GM12864 (cell line): ENCODE data around the gene SPATA24.

Experiments used
- DNase-seq: peaks from one replicate; pipeline ENCODE4 v3.0.0-alpha.2; 2011; ENCODE audit warnings: low read depth
- H3K4me3 ChIP-seq: 2 replicates; pipeline ENCODE4 v1.5.1; 2011; ENCODE audit warnings: mild to moderate bottlenecking, low read depth, low read length, control low read depth
- CTCF ChIP-seq: IDR thresholded peaks from 2 replicates; pipeline ENCODE4 v1.5.1; 2011; ENCODE audit warnings: low read depth, mild to moderate bottlenecking, moderate library complexity, low read length, control low read depth, inconsistent platforms; ENCODE audit errors: missing control alignments

The SPATA24 gene

GRCh38 chr5:139439013-139439903 lies 35.4 kb upstream of the SPATA24 start, which contains the start of gene DNAJC18:
Gene DNAJC18 (minus strand): TSS chr5:139439525. CDS start chr5:139439445, 80 bp downstream.
- H3K4me3 ChIP-seq, result peak within 1 kb of the TSS; percentile 73
- peak; percentile 62 for DNase-seq
- no peak for TF ChIP-seq CTCF

- no peak for TF ChIP-seq CTCF
- H3K4me3 ChIP-seq, result peak overlapping the region; percentile 73
- DNase-seq, result no peak
Observed at GRCh38 chr5:139438707-139439012, 34.8 kb upstream of the SPATA24 start.

GRCh38 chr5:139435676-139436075 lies 31.8 kb upstream of the SPATA24 start:
- no peak overlapping the region for H3K4me3 ChIP-seq
- TF ChIP-seq CTCF, result no peak
- DNase-seq, result no peak

GRCh38 chr5:139431706-139432105 lies 27.8 kb upstream of the SPATA24 start:
- TF ChIP-seq CTCF, result no peak
- no peak for DNase-seq
- no peak overlapping the region for H3K4me3 ChIP-seq

GRCh38 chr5:139430015-139430414 lies 26.1 kb upstream of the SPATA24 start:
- TF ChIP-seq CTCF, result no peak
- no peak overlapping the region for H3K4me3 ChIP-seq
- DNase-seq, result no peak

- DNase-seq, result no peak
- no peak overlapping the region for H3K4me3 ChIP-seq
- TF ChIP-seq CTCF, result no peak
Observed at GRCh38 chr5:139426203-139426885, 22.5 kb upstream of the SPATA24 start.
